Measurements from ENCODE around the gene KNOP1.

The KNOP1 gene

GRCh38 chr16:19705146-19705501 is 12.9 kb downstream of the KNOP1 start:
- Histone ChIP-seq H3K9ac (ENCODE audit: low read length) (no peak overlapping the region), H3K36me3 (ENCODE audit: control insufficient read depth, insufficient read depth, low read length) (peaks cover 92% of the 10 kb centered on the region), H3K27ac (ENCODE audit: low read depth, low read length) (no peak overlapping the region)

GRCh38 chr16:19704321-19705145 is 13.5 kb downstream of the KNOP1 start:
- no peaks in the 10 kb centered on the region for H3K27me3 ChIP-seq (ENCODE audit: control insufficient read depth, insufficient read depth, low read length)
- H3K4me1 ChIP-seq (ENCODE audit: control insufficient read depth, insufficient read depth, low read length) = peaks cover 21% of the 10 kb centered on the region
- no peak overlapping the region for H3K4me3 ChIP-seq (ENCODE audit: low read depth, low read length)
- H3K27ac ChIP-seq (ENCODE audit: low read depth, low read length) = no peak overlapping the region
- H3K36me3 ChIP-seq (ENCODE audit: control insufficient read depth, insufficient read depth, low read length) = peaks cover 90% of the 10 kb centered on the region
- no peak overlapping the region for H3K9ac ChIP-seq (ENCODE audit: low read length)
- no peaks in the 10 kb centered on the region for H3K9me3 ChIP-seq (ENCODE audit: control insufficient read depth, insufficient read depth, low read depth, low read length)

More at GRCh38 chr16:19705146-19705501, 12.9 kb downstream of the KNOP1 start:
- Histone ChIP-seq H3K9me3 (ENCODE audit: control insufficient read depth, insufficient read depth, low read depth, low read length) (no peaks in the 10 kb centered on the region), H3K4me1 (ENCODE audit: control insufficient read depth, insufficient read depth, low read length) (peaks cover 27% of the 10 kb centered on the region), H3K4me3 (ENCODE audit: low read depth, low read length) (no peak overlapping the region), H3K27me3 (ENCODE audit: control insufficient read depth, insufficient read depth, low read length) (no peaks in the 10 kb centered on the region)

GRCh38 chr16:19703172-19703889 is 14.7 kb downstream of the KNOP1 start:
- no peak overlapping the region for H3K27ac ChIP-seq (ENCODE audit: low read depth, low read length)
- H3K9ac ChIP-seq (ENCODE audit: low read length) = peak overlapping the region; percentile 4
- no peaks in the 10 kb centered on the region for H3K9me3 ChIP-seq (ENCODE audit: control insufficient read depth, insufficient read depth, low read depth, low read length)
- H3K4me3 ChIP-seq (ENCODE audit: low read depth, low read length) = no peak overlapping the region
- no peaks in the 10 kb centered on the region for H3K27me3 ChIP-seq (ENCODE audit: control insufficient read depth, insufficient read depth, low read length)
- H3K36me3 ChIP-seq (ENCODE audit: control insufficient read depth, insufficient read depth, low read length) = peaks cover 90% of the 10 kb centered on the region
- H3K4me1 ChIP-seq (ENCODE audit: control insufficient read depth, insufficient read depth, low read length) = peaks cover 9% of the 10 kb centered on the region

GRCh38 chr16:19701091-19701490 is 16.9 kb downstream of the KNOP1 start:
- Histone ChIP-seq H3K4me1 (ENCODE audit: control insufficient read depth, insufficient read depth, low read length) (no peaks in the 10 kb centered on the region), H3K36me3 (ENCODE audit: control insufficient read depth, insufficient read depth, low read length) (peaks cover 89% of the 10 kb centered on the region), H3K27me3 (ENCODE audit: control insufficient read depth, insufficient read depth, low read length) (no peaks in the 10 kb centered on the region), H3K9ac (ENCODE audit: low read length) (no peak overlapping the region), H3K4me3 (ENCODE audit: low read depth, low read length) (no peak overlapping the region), H3K9me3 (ENCODE audit: control insufficient read depth, insufficient read depth, low read depth, low read length) (no peaks in the 10 kb centered on the region; the same call in 1 of the 2 replicates), H3K27ac (ENCODE audit: low read depth, low read length) (no peak overlapping the region)

GRCh38 chr16:19700319-19700781 is 17.7 kb downstream of the KNOP1 start:
- H3K4me3 ChIP-seq (ENCODE audit: low read depth, low read length) = no peak overlapping the region
- no peaks in the 10 kb centered on the region for H3K4me1 ChIP-seq (ENCODE audit: control insufficient read depth, insufficient read depth, low read length)
- no peaks in the 10 kb centered on the region; the same call in 1 of the 2 replicates for H3K9me3 ChIP-seq (ENCODE audit: control insufficient read depth, insufficient read depth, low read depth, low read length)
- peaks cover 84% of the 10 kb centered on the region for H3K36me3 ChIP-seq (ENCODE audit: control insufficient read depth, insufficient read depth, low read length)
- H3K27me3 ChIP-seq (ENCODE audit: control insufficient read depth, insufficient read depth, low read length) = no peaks in the 10 kb centered on the region
- no peak overlapping the region for H3K9ac ChIP-seq (ENCODE audit: low read length)
- no peak overlapping the region for H3K27ac ChIP-seq (ENCODE audit: low read depth, low read length)

- Histone ChIP-seq H3K9ac (ENCODE audit: low read length) (no peak overlapping the region), H3K9me3 (ENCODE audit: control insufficient read depth, insufficient read depth, low read depth, low read length) (no peaks in the 10 kb centered on the region; the same call in 1 of the 2 replicates), H3K4me1 (ENCODE audit: control insufficient read depth, insufficient read depth, low read length) (no peaks in the 10 kb centered on the region), H3K36me3 (ENCODE audit: control insufficient read depth, insufficient read depth, low read length) (peaks cover 76% of the 10 kb centered on the region), H3K4me3 (ENCODE audit: low read depth, low read length) (no peak overlapping the region), H3K27me3 (ENCODE audit: control insufficient read depth, insufficient read depth, low read length) (no peaks in the 10 kb centered on the region), H3K27ac (ENCODE audit: low read depth, low read length) (no peak overlapping the region)
These were observed 18.6 kb downstream of the KNOP1 start for GRCh38 chr16:19699472-19699871.

GRCh38 chr16:19698480-19699465 is 19.3 kb downstream of the KNOP1 start:
- no peak overlapping the region for H3K27ac ChIP-seq (ENCODE audit: low read depth, low read length)
- no peaks in the 10 kb centered on the region; the same call in 1 of the 2 replicates for H3K9me3 ChIP-seq (ENCODE audit: control insufficient read depth, insufficient read depth, low read depth, low read length)
- no peaks in the 10 kb centered on the region for H3K4me1 ChIP-seq (ENCODE audit: control insufficient read depth, insufficient read depth, low read length)
- no peak overlapping the region for H3K9ac ChIP-seq (ENCODE audit: low read length)
- peaks cover 76% of the 10 kb centered on the region for H3K36me3 ChIP-seq (ENCODE audit: control insufficient read depth, insufficient read depth, low read length)
- no peak overlapping the region for H3K4me3 ChIP-seq (ENCODE audit: low read depth, low read length)
- no peaks in the 10 kb centered on the region for H3K27me3 ChIP-seq (ENCODE audit: control insufficient read depth, insufficient read depth, low read length)

GRCh38 chr16:19697756-19698318 is 20.2 kb downstream of the KNOP1 start:
- Histone ChIP-seq H3K36me3 (ENCODE audit: control insufficient read depth, insufficient read depth, low read length) (peaks cover 71% of the 10 kb centered on the region), H3K9ac (ENCODE audit: low read length) (no peak overlapping the region), H3K4me3 (ENCODE audit: low read depth, low read length) (no peak overlapping the region), H3K4me1 (ENCODE audit: control insufficient read depth, insufficient read depth, low read length) (no peaks in the 10 kb centered on the region), H3K27me3 (ENCODE audit: control insufficient read depth, insufficient read depth, low read length) (no peaks in the 10 kb centered on the region), H3K9me3 (ENCODE audit: control insufficient read depth, insufficient read depth, low read depth, low read length) (no peaks in the 10 kb centered on the region; the same call in 1 of the 2 replicates), H3K27ac (ENCODE audit: low read depth, low read length) (no peak overlapping the region)

- Histone ChIP-seq H3K36me3 (ENCODE audit: control insufficient read depth, insufficient read depth, low read length) (peaks cover 71% of the 10 kb centered on the region), H3K27me3 (ENCODE audit: control insufficient read depth, insufficient read depth, low read length) (no peaks in the 10 kb centered on the region), H3K9me3 (ENCODE audit: control insufficient read depth, insufficient read depth, low read depth, low read length) (no peaks in the 10 kb centered on the region; the same call in 1 of the 2 replicates), H3K4me3 (ENCODE audit: low read depth, low read length) (no peak overlapping the region), H3K27ac (ENCODE audit: low read depth, low read length) (no peak overlapping the region), H3K9ac (ENCODE audit: low read length) (no peak overlapping the region), H3K4me1 (ENCODE audit: control insufficient read depth, insufficient read depth, low read length) (no peaks in the 10 kb centered on the region)
These were observed 21.1 kb downstream of the KNOP1 start for GRCh38 chr16:19696961-19697360.

GRCh38 chr16:19696328-19696727 is 21.7 kb downstream of the KNOP1 start:
- Histone ChIP-seq H3K9ac (ENCODE audit: low read length) (no peak overlapping the region), H3K27ac (ENCODE audit: low read depth, low read length) (no peak overlapping the region), H3K27me3 (ENCODE audit: control insufficient read depth, insufficient read depth, low read length) (no peaks in the 10 kb centered on the region), H3K4me1 (ENCODE audit: control insufficient read depth, insufficient read depth, low read length) (no peaks in the 10 kb centered on the region), H3K9me3 (ENCODE audit: control insufficient read depth, insufficient read depth, low read depth, low read length) (no peaks in the 10 kb centered on the region; the same call in 1 of the 2 replicates), H3K36me3 (ENCODE audit: control insufficient read depth, insufficient read depth, low read length) (peaks cover 71% of the 10 kb centered on the region), H3K4me3 (ENCODE audit: low read depth, low read length) (no peak overlapping the region)
